SK-N-MC (cell line): Measurements from ENCODE around the gene CD53.

Experiments
- EZH2 ChIP-seq: fragments of 200-600 bp; sonication (generic); IDR thresholded peaks from one replicate; pipeline ENCODE4 v1.6.1; 2017; ENCODE audit warnings: antibody characterized with exemption
- POLR2AphosphoS5 ChIP-seq: IDR thresholded peaks from 2 replicates; pipeline ENCODE4 v1.6.1; 2012; ENCODE audit warnings: mild to moderate bottlenecking, low read depth, low read length, borderline replicate concordance

- no peak for TF ChIP-seq POLR2AphosphoS5
- TF ChIP-seq EZH2 = no peak
Observed at GRCh38 chr1:110853135-110853534, 19.8 kb upstream of the CD53 start.
